ENCODE measurements around the gene TCF19.

The TCF19 gene

DNA sequence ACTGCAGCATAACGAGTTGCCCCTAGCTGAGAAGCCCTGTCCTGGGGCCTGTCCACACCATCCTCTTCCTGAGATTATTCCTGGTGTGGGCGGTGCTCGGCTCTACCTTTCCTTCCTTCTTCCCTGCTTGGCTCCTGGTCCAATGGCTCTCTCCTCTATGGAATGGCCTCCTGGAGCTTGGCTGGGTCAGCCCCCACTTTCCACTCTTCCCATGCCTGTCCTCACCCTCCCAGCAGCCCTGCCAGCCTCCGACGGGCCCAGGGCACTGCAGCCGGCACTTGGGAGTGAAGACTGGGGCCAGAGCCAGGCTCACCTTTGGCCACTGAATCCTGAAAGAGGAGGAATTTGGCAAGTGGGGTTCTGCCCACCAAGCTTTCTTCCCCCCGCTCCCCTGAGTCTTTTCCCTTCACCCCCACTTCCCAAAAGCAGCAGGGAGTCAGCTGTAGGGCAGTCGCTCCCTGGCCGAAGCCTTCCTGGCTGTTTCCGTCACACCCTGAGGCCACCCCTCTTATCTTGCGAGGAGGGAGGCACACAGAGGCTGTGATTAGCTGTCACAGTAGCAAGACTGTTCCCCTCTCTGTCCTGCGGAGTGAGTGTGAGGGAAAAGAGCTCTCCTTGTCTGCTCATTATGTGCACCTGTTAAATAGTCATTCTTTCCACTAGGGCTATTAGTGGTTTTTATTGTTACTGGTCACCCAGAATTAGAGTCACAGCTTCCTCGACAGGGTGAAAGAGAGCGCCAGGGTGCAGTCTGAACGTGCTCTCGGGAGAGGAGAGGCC, 31.8 kb upstream of the TCF19 start:
- no peak for DNase-seq

DNA sequence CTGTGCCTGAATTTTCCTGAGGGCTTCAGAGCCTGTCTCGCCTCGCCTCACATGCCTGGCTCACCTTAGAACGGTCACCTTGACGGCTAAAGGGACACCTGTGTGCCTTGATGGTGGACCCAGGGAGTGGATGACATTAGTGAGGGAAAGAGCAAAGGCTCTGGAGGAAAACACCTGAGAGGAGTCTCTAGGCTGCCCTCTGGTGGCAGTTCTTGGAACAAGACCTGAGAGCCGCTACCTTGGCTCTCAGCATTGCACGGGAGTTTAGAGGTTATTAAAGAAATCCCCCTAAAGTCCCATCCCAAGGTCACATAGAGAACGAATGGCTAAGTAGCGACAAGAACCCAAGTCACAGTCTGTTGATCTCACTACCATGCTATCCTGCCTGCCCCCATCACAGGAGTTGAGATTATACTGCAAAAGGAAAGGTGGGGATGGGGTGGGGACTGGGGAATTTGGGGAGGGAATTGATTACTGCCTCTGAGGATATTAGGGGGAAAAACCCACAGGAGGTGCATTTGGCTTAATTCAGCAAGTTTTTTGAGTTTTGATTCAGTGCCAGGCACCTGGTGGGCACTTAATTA, 30.2 kb upstream of the TCF19 start:
- peak in 37 of 56 donors; percentile 2 to 81 (median 12) for DNase-seq

DNA sequence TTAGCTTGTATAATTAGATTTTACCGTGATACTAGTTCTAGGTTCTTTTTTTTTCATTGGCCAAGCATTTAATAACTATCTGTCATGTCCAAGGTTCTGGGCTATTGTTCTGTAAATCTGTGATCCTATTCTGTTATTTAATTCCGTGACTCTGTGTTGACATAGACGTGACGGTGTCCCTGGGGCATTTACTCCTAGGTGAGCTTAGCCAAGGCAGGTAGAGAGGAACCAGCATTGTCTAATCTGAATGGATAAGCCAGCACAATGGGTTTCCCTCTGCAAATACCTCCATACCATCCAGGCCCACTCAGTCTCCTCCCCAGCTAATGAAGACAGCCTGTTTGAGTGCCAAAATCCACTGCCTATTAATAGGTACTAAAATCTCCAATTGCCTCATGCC, 29.3 kb upstream of the TCF19 start:
- no peak for DNase-seq

DNA sequence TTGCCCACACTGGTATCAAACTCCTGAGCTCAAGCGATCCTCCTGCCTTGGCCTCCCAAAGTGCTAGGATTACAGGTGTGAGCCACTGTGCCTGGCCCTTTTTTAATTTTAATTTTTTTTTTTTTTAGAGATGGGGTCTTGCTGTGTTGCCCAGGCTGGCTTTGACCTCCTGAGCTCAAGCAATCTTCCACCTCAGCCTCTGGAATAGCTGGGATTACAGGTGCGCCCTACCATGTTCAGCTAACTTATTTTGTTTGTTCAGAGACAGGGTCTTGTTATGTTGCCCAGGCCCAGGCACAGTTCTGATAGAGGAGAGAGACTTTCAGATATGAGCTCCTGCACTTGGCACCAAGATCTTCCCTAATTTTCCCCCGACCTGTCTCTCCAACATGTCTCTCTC, 27.6 kb upstream of the TCF19 start:
- DNase-seq = no peak

DNA sequence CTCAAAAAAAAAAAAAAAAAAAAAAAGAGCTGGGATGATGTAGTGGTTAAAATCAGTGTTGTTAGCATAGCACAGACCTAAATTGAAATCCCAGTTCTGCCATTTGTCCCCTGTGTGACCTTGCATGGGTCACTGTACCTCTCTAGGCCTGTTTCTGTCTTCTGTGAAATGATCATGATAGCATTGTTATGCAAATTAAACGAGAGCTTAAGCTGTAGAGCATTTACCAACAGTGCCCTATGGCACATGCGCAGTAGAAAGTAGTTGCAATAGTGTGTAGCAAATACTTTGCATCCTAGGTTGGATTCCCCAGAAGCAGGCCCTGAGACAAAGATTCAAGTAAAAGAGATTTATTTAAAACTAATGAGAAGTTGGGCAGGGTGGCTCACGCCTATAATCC, 26.8 kb upstream of the TCF19 start:
- no peak for DNase-seq

DNA sequence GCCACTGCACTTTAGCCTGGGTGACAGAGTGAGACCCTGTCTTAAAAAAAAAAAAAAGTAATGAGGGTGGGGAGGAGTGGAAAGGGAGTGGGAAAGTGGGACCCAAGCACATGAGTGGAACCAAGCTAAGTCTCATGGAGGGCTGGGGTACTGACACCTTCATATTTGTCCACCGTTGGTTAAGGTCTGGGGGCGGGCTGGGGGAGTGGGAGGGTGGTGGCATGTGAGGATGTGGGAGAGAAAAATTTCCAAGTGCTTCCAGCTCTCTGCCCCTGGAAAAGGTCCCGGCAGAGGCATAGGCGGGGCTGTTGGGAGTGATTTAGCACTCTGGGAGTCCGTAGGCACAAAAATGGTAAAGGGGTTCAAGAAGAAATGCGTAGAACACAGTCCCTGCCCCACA, 25.6 kb upstream of the TCF19 start:
- DNase-seq = no peak

DNA sequence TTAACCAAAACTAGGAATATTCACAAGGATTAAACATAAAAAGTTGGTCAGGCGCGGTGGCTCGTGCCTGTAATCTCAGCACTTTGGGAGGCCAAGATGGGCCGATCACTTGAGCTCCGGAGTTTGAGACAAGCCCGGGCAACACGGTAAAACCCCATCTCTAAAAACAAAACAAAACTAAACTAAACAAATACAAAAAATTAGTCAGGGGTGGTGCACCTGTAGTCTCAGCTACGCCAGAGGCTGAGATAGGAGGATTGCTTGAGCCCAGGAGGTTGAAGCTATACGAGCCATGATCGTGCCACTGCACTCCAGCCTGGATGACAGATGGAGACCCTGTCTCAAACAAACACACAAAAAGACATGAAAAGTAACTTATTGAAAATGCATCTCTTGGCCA, 22.7 kb upstream of the TCF19 start:
- no peak for DNase-seq

DNA sequence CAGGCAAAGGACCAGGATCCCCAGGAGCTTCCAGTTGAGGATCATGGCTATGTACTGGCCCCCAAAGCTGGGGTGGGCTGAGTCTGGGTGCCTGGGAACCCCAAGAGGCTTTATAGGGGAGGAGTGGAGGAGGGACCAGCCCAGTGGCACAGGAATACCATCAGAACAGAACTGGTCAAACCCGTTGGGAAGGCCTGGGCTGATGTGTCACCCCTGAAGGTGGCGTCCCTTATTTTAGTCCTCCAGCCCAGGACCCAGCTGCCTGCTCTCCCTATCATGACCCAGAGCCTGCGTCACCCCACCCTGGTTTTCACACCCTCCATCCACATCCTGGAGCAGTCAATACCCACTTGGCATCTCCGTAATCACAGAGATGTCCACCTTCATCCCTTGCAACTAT, 19.4 kb upstream of the TCF19 start, which contains the start of gene PSORS1C2:
Gene PSORS1C2 (minus strand): TSS at position 85 of the 400 bp plus-strand sequence. CDS start 40 bp downstream, at position 45.
- no peak for DNase-seq

DNA sequence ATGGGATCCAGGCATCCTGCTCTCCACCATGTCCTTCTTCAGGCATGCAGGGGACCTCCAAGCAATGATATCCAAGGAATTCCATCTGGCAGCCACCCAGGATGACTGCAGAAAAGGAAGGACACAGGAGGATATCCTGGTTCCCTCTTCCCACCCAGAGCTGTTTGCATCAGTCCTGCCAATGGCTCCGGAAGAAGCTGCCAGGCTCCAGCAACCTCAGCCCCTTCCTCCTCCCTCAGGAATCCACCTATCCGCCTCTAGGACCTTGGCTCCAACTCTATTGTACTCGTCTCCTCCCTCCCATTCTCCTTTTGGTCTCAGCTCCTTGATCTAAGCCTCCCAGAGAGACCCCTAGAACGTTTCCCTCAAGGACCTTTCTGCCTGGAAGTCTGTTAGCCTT, 18.8 kb upstream of the TCF19 start:
- no peak for DNase-seq

DNA sequence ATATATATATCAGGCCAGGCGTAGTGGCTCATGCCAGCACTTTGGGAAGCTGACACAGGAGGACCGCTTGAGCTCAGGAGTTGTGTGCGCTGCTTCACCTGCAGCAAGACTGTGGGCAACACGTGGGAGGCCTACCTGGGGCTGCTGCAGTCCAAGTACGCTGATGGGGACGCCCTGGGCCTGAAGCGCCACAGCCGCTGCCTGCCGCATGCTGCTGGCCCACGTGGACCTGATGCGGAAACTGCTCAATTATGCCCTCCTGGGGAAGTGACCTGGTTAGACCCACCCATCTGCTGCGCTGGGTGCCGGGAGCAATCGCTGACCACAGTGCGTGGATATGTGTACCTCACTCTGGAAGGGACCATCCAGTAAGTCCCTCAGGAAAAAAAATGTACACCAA, 17.7 kb upstream of the TCF19 start:
- no peak for DNase-seq

DNA sequence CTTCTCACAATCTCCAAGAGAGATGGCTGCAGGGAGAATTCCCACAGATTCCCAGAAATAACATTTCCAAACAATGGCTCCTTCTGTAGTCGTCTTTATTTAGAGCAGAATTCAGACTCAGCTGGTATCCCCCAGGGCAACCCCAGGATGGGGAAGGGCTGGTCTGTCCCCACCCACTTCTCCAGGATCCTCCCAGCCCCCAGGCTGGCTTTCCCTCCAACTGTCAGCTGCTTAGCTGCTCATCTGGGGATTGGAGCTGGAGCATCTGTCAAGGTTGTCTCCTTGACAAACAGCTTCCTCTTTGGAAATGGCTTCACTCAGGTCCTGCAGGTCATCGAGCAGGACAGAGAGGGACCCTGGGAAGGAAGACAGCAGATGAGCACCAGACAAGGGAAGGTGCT, 16.0 kb upstream of the TCF19 start:
- DNase-seq = no peak

DNA sequence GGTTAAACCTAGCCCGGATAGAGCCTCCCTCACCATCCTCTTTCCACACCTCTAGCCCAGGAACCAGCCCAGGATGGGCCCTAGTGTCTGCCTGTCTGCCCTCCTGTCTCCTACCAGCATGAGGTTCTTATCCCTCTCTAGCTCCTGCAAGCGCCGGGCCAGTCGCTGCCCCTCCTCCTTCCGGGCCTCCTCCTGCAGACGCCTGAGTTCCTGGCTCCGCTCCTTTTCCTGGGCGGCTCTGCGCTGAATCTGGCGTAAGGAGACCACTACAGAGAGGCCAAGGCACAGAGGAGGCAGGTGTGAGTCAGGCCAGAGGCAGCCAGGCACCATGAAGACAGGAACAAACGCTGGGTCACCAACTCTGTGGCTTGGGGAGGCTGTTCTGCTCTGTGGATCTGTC, 15.2 kb upstream of the TCF19 start:
- no peak for DNase-seq

DNA sequence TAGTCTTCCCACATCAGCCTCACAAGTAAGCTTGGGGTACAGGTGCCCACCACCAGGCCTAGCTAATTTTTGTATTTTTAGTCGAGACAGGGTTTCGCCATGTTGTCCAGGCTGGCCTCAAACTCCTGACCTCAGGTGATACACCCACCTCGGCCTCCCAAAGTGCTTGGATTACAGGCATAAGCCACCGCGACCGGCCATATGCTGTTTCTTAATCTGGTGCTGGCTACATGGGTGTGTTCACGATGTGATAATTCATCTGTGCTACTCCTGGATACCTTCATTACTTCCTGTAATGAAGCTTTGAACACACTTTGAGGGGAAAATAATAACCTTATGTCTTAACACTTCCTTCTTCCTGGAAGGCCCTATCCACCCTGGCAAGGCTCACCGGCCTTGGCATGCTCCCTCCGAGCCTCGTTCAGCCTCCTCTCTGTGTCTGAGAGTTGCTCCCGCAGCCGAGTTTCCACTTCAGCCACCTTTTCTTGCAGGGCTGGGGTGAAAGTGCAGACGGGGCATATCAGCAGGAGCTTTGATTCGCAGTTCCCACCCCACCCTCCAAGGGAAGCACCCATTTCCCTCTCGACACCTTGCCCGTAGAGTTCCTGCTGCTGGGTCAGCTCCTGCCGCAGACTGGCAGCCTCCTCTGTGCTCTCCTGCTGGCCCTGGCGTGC, 14.0 kb upstream of the TCF19 start:
- DNase-seq = no peak

DNA sequence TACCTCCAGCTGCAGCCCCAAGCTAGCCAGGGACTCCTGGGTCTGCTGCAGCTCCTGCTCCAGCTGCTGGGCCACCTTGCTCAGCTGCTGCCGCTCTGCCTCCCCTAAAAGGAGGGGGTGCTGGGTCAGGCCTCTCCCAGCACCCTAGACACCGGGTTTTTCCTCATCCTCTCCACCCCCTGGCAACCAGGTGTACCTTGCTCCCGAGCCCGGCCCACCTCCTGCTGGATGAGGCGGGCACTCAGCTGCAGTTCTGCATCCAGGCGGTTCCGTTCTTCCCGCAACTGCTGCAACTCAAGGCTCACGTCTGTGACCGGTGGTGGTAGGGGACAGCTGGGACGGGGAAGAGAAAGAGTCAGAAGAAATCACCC, 13.4 kb upstream of the TCF19 start:
- no peak for DNase-seq

DNA sequence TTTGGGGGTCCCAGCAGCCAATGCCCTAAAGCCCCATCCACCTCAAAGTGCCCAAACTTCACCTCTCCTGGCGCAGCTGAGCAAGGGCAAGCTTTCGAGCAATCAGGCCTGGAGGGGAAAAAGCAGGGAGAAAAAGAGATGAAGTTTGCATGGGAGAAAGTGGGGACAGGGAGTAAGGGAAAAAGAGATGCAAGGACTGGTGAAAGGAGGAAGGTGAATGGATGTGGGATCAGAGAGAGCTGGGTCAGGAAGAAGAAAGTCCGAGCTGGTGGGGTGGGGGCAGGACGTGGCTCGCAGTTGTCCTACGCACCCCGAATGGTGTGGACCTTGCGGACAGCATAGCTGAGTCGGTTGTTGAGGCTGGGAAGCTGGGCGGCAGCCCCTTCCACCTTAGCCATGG, 13.0 kb upstream of the TCF19 start:
- no peak for DNase-seq

DNA sequence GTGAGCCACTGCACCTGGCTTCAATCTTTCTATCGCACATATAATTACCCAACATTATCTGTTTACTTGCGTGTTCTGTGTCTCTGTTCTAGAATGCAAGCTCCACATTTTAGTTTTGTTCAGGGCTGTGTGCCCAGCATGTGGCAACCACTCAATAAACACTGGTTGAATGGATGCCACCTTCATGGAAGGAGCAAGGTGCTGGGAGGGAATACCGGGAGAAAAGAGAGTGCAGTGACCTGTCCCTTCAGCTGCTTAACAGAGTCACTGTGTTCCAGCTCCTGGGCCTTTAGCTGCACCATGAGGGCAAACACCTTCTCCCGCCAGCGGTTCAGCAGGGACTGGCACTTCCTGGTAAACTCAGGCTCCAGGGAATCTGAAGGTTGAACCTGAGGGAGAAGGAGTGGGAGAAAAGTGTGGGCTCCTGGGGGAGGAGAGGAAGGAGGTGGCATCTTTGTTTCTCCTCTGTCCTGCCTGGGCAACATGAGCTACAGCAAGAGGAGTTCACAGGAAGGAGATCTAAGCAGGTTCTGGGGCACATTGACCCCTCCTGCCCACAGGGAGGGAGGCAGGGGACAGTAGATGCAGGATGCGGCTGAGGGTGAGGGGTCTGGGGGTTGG, 8.5 kb upstream of the TCF19 start:
- DNase-seq = no peak

DNA sequence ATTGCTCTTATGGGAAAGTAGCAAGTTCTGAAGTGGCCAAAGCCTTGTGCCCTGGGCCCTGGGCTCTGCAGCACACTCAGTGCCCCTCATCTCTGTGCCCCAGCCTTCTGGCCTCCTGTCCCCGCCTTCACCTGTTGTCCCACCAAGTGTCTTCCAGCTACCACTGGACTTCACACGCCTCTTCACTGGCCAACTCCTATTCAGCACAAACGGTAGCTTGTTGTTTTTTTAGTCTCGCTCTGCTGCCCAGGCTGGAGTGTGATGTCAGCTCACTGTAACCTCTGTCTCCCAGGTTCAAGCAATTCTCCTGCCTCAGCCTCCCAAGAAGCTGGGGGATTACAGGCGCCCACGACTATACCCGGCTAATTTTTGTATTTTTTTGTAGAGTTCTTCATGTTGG, 5.6 kb upstream of the TCF19 start:
- no peak for DNase-seq

DNA sequence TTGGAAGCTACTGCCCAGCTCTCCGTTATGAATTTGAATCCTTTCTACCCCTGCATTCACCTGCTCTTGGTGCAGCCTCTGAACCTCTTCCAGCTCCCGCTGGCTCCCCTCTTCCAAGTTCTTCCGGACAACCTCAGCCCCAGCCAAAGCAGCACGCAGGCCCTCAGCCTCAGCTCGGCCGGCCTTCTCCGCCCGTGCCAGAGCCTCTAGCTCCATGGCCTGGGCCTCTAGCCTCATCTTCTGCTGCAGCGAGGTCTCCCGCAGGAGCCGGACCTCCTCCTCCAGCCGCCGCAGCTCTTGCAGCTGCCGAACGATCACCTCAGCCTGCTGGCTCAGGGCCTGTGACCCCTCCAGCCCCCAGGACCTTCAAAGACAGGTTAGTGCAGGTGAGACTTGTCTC, 4.0 kb upstream of the TCF19 start:
- no peak for DNase-seq

DNA sequence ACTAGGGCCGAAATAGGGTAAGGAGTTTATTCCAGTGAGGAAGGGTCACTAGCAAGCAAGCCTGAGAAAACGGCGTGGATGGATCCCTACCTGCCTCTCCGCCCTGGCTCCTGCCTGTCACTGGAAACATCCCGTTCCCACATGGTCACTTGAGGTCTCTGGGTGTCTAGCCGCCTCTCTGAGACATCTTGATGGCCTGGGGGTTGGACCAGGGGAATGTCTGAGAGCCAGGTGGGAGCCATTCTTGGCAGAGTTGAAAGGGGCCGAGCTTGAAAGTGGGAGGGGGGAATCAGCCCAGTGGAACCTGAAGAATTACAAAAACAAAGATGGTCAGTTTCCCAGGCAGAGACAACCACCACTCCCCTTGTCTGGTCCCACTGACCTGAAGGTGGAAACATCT, 1.7 kb upstream of the TCF19 start:
- no peak for DNase-seq

DNA sequence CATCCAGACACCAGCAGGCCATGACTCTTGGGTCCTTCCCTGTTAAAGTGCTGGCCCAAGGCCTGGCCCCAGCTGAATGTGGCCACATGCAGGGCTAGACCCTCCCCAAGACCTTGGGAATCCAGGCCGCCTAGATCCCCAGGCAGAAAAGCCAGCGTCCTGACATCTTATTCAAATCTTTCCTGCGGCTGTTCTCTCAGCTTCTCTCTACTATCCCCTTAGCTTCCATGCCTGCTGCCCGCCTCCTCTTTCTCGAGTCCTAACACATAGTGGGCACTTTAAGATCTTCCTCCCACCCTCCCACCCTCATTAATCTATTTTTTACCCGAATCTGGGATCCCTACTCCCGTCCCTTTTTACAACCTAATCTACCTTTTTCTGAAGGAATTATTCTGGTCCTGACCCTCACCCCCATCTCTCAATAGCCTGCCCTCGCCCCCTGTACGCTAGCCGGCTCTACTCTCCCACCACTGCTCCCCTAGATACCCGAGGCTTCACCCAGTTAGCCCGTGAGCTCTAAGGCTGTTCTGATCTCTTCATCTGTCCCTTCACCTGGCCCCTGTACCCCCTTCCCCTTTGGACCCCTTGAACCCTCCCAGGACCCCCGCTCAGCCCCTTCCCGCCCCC, 763 bp upstream of the TCF19 start, which contains the start of gene CCHCR1:
Gene CCHCR1 (minus strand): TSS at position 290 of the 627 bp plus-strand sequence. CDS start 202 bp downstream, at position 88.
- peak in 1 of 56 donors; percentile 7 for DNase-seq
